ENCODE results near the gene DUSP12. TPM values are rescaled to one million over a fixed set of nuclear protein-coding genes. Genes with fewer than 3 reads are reported as not detected.

Gene DUSP12
- total RNA-seq, 1 donor from 2014 or later, result 34.1 TPM

GRCh38 chr1:161799792-161800191 is 50.2 kb downstream of the DUSP12 start:
- Histone ChIP-seq H3K4me3 (no peak overlapping the region), H3K36me3 (peaks cover 0 to 27% of the 10 kb centered on the region in 2 donors), H3K4me1 (no peaks in the 10 kb centered on the region), H3K27ac (no peak overlapping the region), H3K9me3 (no peaks in the 10 kb centered on the region), H3K27me3 (no peaks in the 10 kb centered on the region)
- intact Hi-C loops (cut with DNase I), result no loop called here
- no peak for DNase-seq (ENCODE audit: extremely low spot score in 2 of 2)
- no peak for TF ChIP-seq CTCF (IDR thresholded peaks at IDR 0.05)
- no peak for TF ChIP-seq POLR2AphosphoS5 (IDR thresholded peaks at IDR 0.05; ENCODE audit: insufficient read depth in 1 of 2, low read depth in 1 of 2)
- TF ChIP-seq POLR2A (IDR thresholded peaks at IDR 0.05), result no peak

GRCh38 chr1:161801955-161802354 is 52.4 kb downstream of the DUSP12 start:
- no peaks in the 10 kb centered on the region for H3K4me1 ChIP-seq
- H3K27ac ChIP-seq, result no peak overlapping the region
- intact Hi-C loops (cut with DNase I), result no loop called here
- no peaks in the 10 kb centered on the region for H3K27me3 ChIP-seq
- H3K4me3 ChIP-seq, result no peak overlapping the region
- TF ChIP-seq POLR2AphosphoS5 (IDR thresholded peaks at IDR 0.05; ENCODE audit: insufficient read depth in 1 of 2, low read depth in 1 of 2), result no peak
- no peak for TF ChIP-seq CTCF (IDR thresholded peaks at IDR 0.05)
- no peak for TF ChIP-seq POLR2A (IDR thresholded peaks at IDR 0.05)
- no peak for DNase-seq (ENCODE audit: extremely low spot score in 2 of 2)
- no peaks in the 10 kb centered on the region for H3K9me3 ChIP-seq
- peaks cover 0 to 26% of the 10 kb centered on the region in 2 donors for H3K36me3 ChIP-seq

GRCh38 chr1:161803181-161803580 is 53.6 kb downstream of the DUSP12 start:
- Histone ChIP-seq H3K27ac (no peak overlapping the region), H3K4me3 (no peak overlapping the region), H3K36me3 (peaks cover 0 to 19% of the 10 kb centered on the region in 2 donors), H3K4me1 (no peaks in the 10 kb centered on the region), H3K9me3 (no peaks in the 10 kb centered on the region), H3K27me3 (no peaks in the 10 kb centered on the region)
- TF ChIP-seq CTCF (IDR thresholded peaks at IDR 0.05), result no peak
- no peak for TF ChIP-seq POLR2AphosphoS5 (IDR thresholded peaks at IDR 0.05; ENCODE audit: insufficient read depth in 1 of 2, low read depth in 1 of 2)
- no peak for TF ChIP-seq POLR2A (IDR thresholded peaks at IDR 0.05)
- intact Hi-C loops (cut with DNase I), result no loop called here
- DNase-seq (ENCODE audit: extremely low spot score in 2 of 2), result no peak

GRCh38 chr1:161805399-161806197 is 56.0 kb downstream of the DUSP12 start:
- Histone ChIP-seq H3K27ac (no peak overlapping the region), H3K9me3 (no peaks in the 10 kb centered on the region), H3K27me3 (no peaks in the 10 kb centered on the region), H3K4me3 (no peak overlapping the region), H3K36me3 (peaks cover 0 to 23% of the 10 kb centered on the region in 2 donors), H3K4me1 (no peaks in the 10 kb centered on the region)
- intact Hi-C loops (cut with DNase I), result no loop called here
- no peak for DNase-seq (ENCODE audit: extremely low spot score in 2 of 2)
- no peak for TF ChIP-seq POLR2AphosphoS5 (IDR thresholded peaks at IDR 0.05; ENCODE audit: insufficient read depth in 1 of 2, low read depth in 1 of 2)
- no peak for TF ChIP-seq POLR2A (IDR thresholded peaks at IDR 0.05)
- TF ChIP-seq CTCF (IDR thresholded peaks at IDR 0.05), result no peak

Small RNA genes within 50 kb of the gene (small RNA-seq; reads per million reads assigned to genes)
- gene RN7SL466P, result not detected

Other genes with a start within 250 kb of the DUSP12 start
- gene FCGR2A, start 244.3 kb upstream of the DUSP12 start, total RNA-seq, result 26.3 TPM
- 0.98 TPM for gene HSPA6, start 225.2 kb upstream of the DUSP12 start, total RNA-seq
- 14.2 TPM for gene FCGR3A, start 200.0 kb upstream of the DUSP12 start, total RNA-seq
- gene FCGR3B, start 118.6 kb upstream of the DUSP12 start, total RNA-seq, result 2.5 TPM
- 10.3 TPM for gene FCGR2B, start 86.6 kb upstream of the DUSP12 start, total RNA-seq
- not detected for gene FCRLA, start 42.6 kb upstream of the DUSP12 start, total RNA-seq
- gene FCRLB, start 28.2 kb upstream of the DUSP12 start, total RNA-seq, result not detected
- gene ATF6, start 16.5 kb downstream of the DUSP12 start, total RNA-seq, result 21.1 TPM

Measured in vagina (tissue), 2 donors.